ENCODE results near the gene MYOG. TPM values are rescaled to one million over a fixed set of nuclear protein-coding genes. Genes with fewer than 3 reads are reported as not detected.
A peak's percentile ranks its signal among the peaks of the same experiment; 100 is the strongest.

Gene MYOG
- total and polyA plus RNA-seq, 10 donors = not detected

DNA sequence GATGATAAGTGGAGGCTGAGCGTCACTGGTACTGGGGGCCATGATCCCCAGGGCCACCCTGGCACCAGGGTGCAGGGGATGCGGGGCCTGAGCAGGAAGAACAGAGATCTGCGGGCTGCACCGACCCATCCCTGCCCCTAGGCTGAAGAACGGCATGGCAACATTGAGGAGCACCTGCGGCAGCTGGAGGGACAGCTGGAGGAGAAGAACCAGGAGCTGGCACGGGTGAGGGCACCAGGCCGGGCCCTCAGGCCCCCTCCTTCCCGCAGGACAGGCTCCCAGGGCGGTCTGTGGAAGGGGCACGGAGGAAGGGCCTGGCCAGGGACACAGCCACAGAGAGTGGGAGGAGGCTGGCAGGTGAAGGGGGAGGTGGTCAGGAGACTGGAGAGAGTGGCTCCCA, 37.7 kb downstream of the MYOG start:
- TF ChIP-seq POLR2A (IDR thresholded peaks at IDR 0.05) = no peak
- no peak for TF ChIP-seq POLR2AphosphoS5 (IDR thresholded peaks at IDR 0.05)
- TF ChIP-seq, protein P1, sequence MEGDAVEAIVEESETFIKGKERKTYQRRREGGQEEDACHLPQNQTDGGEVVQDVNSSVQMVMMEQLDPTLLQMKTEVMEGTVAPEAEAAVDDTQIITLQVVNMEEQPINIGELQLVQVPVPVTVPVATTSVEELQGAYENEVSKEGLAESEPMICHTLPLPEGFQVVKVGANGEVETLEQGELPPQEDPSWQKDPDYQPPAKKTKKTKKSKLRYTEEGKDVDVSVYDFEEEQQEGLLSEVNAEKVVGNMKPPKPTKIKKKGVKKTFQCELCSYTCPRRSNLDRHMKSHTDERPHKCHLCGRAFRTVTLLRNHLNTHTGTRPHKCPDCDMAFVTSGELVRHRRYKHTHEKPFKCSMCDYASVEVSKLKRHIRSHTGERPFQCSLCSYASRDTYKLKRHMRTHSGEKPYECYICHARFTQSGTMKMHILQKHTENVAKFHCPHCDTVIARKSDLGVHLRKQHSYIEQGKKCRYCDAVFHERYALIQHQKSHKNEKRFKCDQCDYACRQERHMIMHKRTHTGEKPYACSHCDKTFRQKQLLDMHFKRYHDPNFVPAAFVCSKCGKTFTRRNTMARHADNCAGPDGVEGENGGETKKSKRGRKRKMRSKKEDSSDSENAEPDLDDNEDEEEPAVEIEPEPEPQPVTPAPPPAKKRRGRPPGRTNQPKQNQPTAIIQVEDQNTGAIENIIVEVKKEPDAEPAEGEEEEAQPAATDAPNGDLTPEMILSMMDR (IDR thresholded peaks at IDR 0.05 in 8 of 11, conservative IDR thresholded peaks at IDR 0.05 in 3 of 11) = no peak
- intact Hi-C loops (cut with DNase I; ENCODE audit: low total_unique reads) = no loop called here
- H3K9me3 ChIP-seq = no peaks in the 10 kb centered on the region
- H3K4me3 ChIP-seq = no peak overlapping the region
- H3K27me3 ChIP-seq (replicated peaks in 1 of 7) = peaks cover 0 to 34% (median 0%) of the 10 kb centered on the region in 7 donors
- no peak overlapping the region for H3K27ac ChIP-seq
- WGBS, 5 donors = 78 to 94% (median 91%) methylated on average over 11 of the region's 11 CpGs
- no peak for DNase-seq
- no peaks in the 10 kb centered on the region for H3K36me3 ChIP-seq
- H3K4me1 ChIP-seq = peaks cover 0 to 20% (median 2%) of the 10 kb centered on the region in 6 donors

DNA sequence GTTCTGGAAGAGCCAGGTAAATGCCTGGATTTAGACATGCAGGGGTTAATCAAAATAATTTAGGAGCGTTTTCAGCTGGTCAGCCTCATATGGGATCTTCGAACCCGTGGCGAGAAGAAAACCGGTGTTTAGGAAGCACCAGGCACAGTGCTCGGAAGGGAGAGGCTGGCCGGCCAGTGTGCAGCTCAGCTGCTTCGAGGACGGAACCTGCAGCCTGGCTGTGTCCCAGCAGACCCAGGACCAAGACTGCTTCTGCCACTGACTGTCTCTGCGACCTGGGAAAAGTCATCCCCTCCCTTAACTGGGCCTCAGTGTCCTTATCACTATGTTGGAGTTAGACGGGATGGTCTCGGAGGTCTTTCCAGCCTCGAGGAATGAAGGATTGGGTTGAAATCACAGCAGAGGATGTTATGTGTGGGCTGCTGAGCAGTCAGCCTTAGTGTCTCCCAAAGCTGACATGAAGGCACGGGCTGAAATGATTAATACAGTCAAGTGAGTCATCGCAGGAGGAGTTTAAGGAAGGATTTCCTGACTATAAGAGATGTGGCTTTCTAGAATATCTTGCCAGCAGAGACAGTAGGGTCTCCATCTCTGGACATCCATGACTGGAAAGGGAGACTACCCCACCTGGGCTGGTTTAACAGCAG, 38.7 kb downstream of the MYOG start:
- intact Hi-C loops (cut with DNase I; ENCODE audit: low total_unique reads) = no loop called here
- 51 to 73% (median 60%) methylated on average over 14 to 15 of the region's 15 CpGs for WGBS, 5 donors
- Histone ChIP-seq H3K27me3 (replicated peaks in 1 of 7) (peaks cover 0 to 30% (median 0%) of the 10 kb centered on the region in 7 donors), H3K4me1 (peaks cover 0 to 20% (median 2%) of the 10 kb centered on the region in 6 donors), H3K9me3 (no peaks in the 10 kb centered on the region), H3K36me3 (no peaks in the 10 kb centered on the region), H3K27ac (peak overlapping the region in 5 of 8 donors; percentile 21 to 53 (median 36)), H3K4me3 (no peak overlapping the region)
- no peak for DNase-seq
- TF ChIP-seq, protein P1 (IDR thresholded peaks at IDR 0.05 in 8 of 11, conservative IDR thresholded peaks at IDR 0.05 in 3 of 11) = no peak
- no peak for TF ChIP-seq POLR2A (IDR thresholded peaks at IDR 0.05)
- no peak for TF ChIP-seq POLR2AphosphoS5 (IDR thresholded peaks at IDR 0.05)

DNA sequence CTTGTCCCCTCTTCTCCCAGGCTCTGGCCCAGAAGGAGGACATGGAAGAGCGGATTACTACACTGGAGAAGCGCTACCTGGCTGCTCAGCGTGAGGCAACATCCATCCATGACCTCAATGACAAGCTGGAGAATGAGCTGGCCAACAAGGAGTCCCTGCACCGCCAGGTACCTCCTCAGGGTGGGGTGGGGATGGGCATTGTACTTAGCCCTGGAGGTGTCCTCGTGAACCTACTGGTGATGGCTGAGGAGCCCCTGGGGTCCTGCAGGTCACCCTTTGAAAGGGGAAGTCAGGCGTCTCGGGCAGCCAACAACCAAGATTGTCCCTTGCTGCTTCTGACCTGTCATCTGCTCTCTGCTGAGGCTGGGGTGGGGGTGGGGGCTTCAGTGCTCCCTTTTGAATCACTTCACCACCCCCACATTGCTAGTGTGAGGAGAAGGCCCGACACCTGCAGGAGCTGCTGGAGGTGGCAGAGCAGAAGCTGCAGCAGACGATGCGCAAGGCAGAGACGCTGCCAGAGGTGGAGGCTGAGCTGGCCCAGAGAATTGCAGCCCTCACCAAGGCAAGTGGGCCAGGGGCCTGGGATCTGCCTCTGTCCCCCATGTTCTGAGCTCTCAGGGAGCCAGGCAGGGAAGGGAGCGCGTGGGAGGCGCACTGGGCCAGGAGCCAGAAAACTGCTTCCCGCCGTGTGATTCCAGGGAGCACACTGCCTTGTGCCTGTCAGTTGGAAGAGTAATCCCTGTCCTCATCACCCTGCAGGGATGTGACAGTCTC, 39.8 kb downstream of the MYOG start:
- DNase-seq = no peak
- no peaks in the 10 kb centered on the region for H3K36me3 ChIP-seq
- no peaks in the 10 kb centered on the region for H3K9me3 ChIP-seq
- TF ChIP-seq, protein P1 (IDR thresholded peaks at IDR 0.05 in 8 of 11, conservative IDR thresholded peaks at IDR 0.05 in 3 of 11) = no peak
- TF ChIP-seq POLR2AphosphoS5 (IDR thresholded peaks at IDR 0.05) = peak in 1 of 3 donors; percentile 22
- no peak overlapping the region for H3K27ac ChIP-seq
- intact Hi-C loops (cut with DNase I; ENCODE audit: low total_unique reads) = no loop called here
- peaks cover 0 to 20% (median 2%) of the 10 kb centered on the region in 6 donors for H3K4me1 ChIP-seq
- WGBS, 5 donors = 74 to 88% (median 83%) methylated on average over 11 to 16 of the region's 16 CpGs
- peaks cover 0 to 21% (median 0%) of the 10 kb centered on the region in 7 donors for H3K27me3 ChIP-seq (replicated peaks in 1 of 7)
- H3K4me3 ChIP-seq = no peak overlapping the region

DNA sequence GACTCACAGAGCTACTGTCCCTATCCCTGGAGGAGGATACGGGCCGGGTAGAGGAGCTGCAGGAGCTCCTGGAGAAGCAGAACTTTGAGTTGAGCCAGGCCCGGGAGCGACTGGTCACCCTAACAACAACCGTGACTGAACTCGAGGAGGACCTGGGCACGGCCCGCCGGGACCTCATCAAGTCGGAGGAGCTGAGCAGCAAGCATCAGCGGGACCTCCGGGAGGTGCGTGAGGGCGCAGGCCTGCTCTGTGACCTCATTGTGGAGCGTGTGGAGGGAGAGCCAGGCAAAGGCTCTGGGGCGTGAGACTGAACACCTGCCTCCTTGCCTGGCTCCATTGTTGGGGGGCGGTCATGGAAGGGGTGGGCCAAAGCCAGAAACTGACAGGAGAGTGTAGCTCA, 40.5 kb downstream of the MYOG start:
- H3K27me3 ChIP-seq (replicated peaks in 1 of 7) = peaks cover 0 to 21% (median 0%) of the 10 kb centered on the region in 7 donors
- no peaks in the 10 kb centered on the region for H3K9me3 ChIP-seq
- TF ChIP-seq POLR2A (IDR thresholded peaks at IDR 0.05) = no peak
- TF ChIP-seq, protein P1 (IDR thresholded peaks at IDR 0.05 in 8 of 11, conservative IDR thresholded peaks at IDR 0.05 in 3 of 11) = no peak
- TF ChIP-seq POLR2AphosphoS5 (IDR thresholded peaks at IDR 0.05) = no peak
- H3K4me3 ChIP-seq = no peak overlapping the region
- intact Hi-C loops (cut with DNase I; ENCODE audit: low total_unique reads) = no loop called here
- 88 to 96% (median 93%) methylated on average over 7 to 17 of the region's 17 CpGs for WGBS, 5 donors
- H3K36me3 ChIP-seq = no peaks in the 10 kb centered on the region
- peaks cover 0 to 20% (median 2%) of the 10 kb centered on the region in 6 donors for H3K4me1 ChIP-seq
- no peak overlapping the region for H3K27ac ChIP-seq
- DNase-seq = no peak

Data from spleen (tissue), 11 donors.